ENCODE measurements around the gene CPNE1.
A peak's percentile ranks its signal among the peaks of the same experiment; 100 is the strongest.

CPNE1 gene

DNA sequence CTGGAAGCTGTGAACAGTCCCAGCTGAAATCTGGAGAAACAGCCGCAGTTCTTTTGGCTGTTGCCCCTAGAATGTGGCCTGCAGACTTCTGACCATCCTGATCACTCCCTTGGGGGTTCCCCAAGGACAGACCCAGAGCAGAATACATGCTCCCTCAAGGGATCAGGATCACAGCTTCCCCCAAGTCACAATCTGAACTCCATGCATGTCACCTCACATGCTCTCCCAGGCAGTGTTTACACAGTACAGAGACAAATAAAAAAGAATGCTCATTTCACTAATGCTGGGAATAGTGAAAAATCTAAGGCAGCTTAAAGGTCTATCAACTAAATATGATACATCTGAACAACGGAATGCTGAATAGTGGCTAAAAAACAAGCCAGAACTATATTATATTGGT, 28.6 kb downstream of the CPNE1 start:
- Histone ChIP-seq H3K4me3 (no peak overlapping the region), H3K27ac (0 out of 2 replicates have a peak overlapping the region, but pooled peaks have one; percentile 18), H3K36me3 (ENCODE audit: insufficient read depth, low read length) (peaks cover 16% of the 10 kb centered on the region; the same call in 1 of the 2 replicates), H3K9ac (ENCODE audit: insufficient read length) (no peak overlapping the region), H3K9me3 (ENCODE audit: low read depth, low read length) (no peaks in the 10 kb centered on the region)
- TF ChIP-seq POLR2AphosphoS5 (IDR thresholded peaks at IDR 0.05; ENCODE audit: borderline replicate concordance, low read depth, low read length) (no peak), FOXP2 (optimal IDR thresholded peaks at IDR 0.05; ENCODE audit: control extremely low read depth, extremely low read length, insufficient read depth) (no peak), EZH2 (IDR thresholded peaks at IDR 0.05) (no peak)
- DNase-seq (ENCODE audit: low read depth, low spot score): no peak

DNA sequence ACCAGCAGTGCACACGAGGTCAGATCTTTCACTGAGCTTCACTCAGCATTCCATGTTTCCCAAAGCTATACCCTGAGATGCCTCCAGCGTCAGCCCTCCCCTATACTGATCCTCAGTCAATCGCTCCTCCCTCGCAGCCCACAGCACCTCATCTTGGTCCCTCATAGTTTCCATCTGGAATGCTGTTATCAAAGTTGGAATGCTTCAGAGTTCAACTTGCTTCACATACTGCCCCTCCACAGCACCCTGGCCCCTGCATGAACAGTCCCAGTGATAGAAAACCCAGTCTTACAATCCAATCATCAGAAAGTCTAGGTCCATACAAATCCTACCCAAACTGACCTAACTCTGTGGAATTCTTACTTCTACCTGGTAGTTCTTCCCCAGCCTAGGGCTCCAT, 29.0 kb downstream of the CPNE1 start:
- Histone ChIP-seq H3K9me3 (ENCODE audit: low read depth, low read length) (no peaks in the 10 kb centered on the region), H3K9ac (ENCODE audit: insufficient read length) (no peak overlapping the region), H3K36me3 (ENCODE audit: insufficient read depth, low read length) (peaks cover 20% of the 10 kb centered on the region; the same call in 1 of the 2 replicates), H3K27ac (0 out of 2 replicates have a peak overlapping the region, but pooled peaks have one; percentile 18), H3K4me3 (no peak overlapping the region)
- no peak for TF ChIP-seq POLR2AphosphoS5 (IDR thresholded peaks at IDR 0.05; ENCODE audit: borderline replicate concordance, low read depth, low read length)
- TF ChIP-seq EZH2 (IDR thresholded peaks at IDR 0.05): no peak
- no peak for TF ChIP-seq FOXP2 (optimal IDR thresholded peaks at IDR 0.05; ENCODE audit: control extremely low read depth, extremely low read length, insufficient read depth)
- DNase-seq (ENCODE audit: low read depth, low spot score): no peak

DNA sequence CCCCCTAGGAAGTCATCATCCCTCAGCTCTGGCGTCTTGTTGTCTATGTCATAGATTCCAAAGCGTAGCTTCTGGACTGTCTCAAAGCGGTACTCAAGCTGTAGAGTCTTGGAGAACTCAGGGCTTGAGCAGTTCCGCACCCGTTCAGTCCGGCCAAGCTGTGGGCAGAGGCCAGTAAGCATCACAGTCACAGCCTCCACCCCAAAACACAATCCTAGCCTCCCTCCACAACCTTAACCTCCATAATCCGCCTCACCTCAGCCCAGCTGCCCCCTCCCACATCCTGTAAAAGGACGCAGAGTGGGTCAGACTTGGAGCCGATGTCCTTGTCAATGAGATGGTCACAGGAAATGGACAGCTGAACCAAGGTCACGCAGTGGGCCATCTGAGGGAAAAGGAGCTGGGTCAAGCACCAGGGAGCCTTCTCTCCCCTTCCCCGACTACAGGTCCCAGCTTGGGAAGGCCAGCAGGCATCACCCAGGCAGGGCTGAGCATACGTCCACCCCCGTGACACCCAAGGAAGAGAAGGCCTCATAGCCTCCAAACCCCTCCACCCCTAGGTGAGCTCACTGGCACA, 32.1 kb downstream of the CPNE1 start:
- no peak overlapping the region for H3K9ac ChIP-seq (ENCODE audit: insufficient read length)
- no peak overlapping the region for H3K4me3 ChIP-seq
- no peak for DNase-seq (ENCODE audit: low read depth, low spot score)
- H3K27ac ChIP-seq: no peak overlapping the region
- H3K36me3 ChIP-seq (ENCODE audit: insufficient read depth, low read length): peaks cover 40% of the 10 kb centered on the region
- H3K9me3 ChIP-seq (ENCODE audit: low read depth, low read length): no peaks in the 10 kb centered on the region
- TF ChIP-seq FOXP2 (optimal IDR thresholded peaks at IDR 0.05; ENCODE audit: control extremely low read depth, extremely low read length, insufficient read depth) (no peak), EZH2 (IDR thresholded peaks at IDR 0.05) (no peak), POLR2AphosphoS5 (IDR thresholded peaks at IDR 0.05; ENCODE audit: borderline replicate concordance, low read depth, low read length) (no peak)

DNA sequence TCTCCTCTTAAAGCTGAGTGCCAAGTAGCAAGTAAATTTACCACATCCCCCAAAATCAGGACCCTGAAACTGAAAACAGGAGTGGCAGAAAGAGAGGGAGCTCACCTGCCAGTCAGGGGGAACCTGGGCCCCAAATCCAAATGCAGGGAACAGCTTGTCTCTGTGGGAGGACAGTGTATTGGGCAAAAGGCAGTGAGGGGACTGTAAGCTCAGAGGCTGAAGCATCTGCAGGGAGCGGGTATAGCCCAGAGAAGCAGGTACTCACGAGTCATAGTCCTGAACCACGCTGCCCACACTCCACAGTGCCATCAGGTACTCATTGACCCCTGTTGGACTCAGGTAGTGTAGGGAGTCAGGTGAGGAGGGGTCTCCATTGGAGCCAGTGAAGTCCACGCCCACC, 34.1 kb downstream of the CPNE1 start:
- H3K36me3 ChIP-seq (ENCODE audit: insufficient read depth, low read length): peaks cover 60% of the 10 kb centered on the region
- TF ChIP-seq FOXP2 (optimal IDR thresholded peaks at IDR 0.05; ENCODE audit: control extremely low read depth, extremely low read length, insufficient read depth) (no peak), EZH2 (IDR thresholded peaks at IDR 0.05) (no peak), POLR2AphosphoS5 (IDR thresholded peaks at IDR 0.05; ENCODE audit: borderline replicate concordance, low read depth, low read length) (no peak)
- DNase-seq (ENCODE audit: low read depth, low spot score): no peak
- no peak overlapping the region for H3K4me3 ChIP-seq
- no peak overlapping the region for H3K27ac ChIP-seq
- H3K9ac ChIP-seq (ENCODE audit: insufficient read length): no peak overlapping the region
- H3K9me3 ChIP-seq (ENCODE audit: low read depth, low read length): no peaks in the 10 kb centered on the region

DNA sequence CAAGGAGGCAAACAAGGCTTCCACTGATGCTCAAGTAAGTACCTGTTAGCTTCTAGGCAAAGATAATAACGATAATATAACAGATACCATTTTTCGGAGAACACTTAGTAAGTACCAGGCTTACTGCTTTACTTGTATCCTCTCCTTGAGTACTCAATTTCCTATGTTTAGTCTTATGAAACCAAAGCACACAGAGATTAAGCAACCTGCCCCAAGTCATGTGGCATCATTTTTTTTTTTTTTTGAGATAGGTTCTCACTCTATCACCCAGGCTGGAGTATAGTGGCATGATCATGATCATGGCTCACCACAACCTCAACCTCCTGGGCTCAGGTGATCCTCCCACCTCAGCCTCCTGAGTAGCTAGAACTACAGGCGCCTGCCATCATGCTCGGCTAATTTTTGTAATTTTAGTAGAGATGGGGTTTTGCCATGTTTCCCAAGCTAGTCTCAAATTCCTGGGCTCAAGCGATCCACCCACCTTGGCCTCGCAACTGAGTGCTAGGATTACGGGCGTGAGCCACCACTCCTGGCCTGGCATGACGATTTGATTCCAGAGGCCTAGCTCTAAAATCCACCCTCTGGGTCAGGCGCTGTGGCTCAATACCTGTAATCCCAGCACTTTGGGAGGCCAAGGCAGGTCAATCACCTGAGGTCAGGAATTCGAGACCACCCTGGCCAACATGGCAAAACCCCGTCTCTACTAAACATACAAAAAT, 35.1 kb downstream of the CPNE1 start:
- Histone ChIP-seq H3K36me3 (ENCODE audit: insufficient read depth, low read length) (peaks cover 68% of the 10 kb centered on the region), H3K27ac (no peak overlapping the region), H3K9ac (ENCODE audit: insufficient read length) (no peak overlapping the region), H3K4me3 (no peak overlapping the region), H3K9me3 (ENCODE audit: low read depth, low read length) (no peaks in the 10 kb centered on the region)
- DNase-seq (ENCODE audit: low read depth, low spot score): no peak
- no peak for TF ChIP-seq FOXP2 (optimal IDR thresholded peaks at IDR 0.05; ENCODE audit: control extremely low read depth, extremely low read length, insufficient read depth)
- no peak for TF ChIP-seq EZH2 (IDR thresholded peaks at IDR 0.05)
- TF ChIP-seq POLR2AphosphoS5 (IDR thresholded peaks at IDR 0.05; ENCODE audit: borderline replicate concordance, low read depth, low read length): no peak

DNA sequence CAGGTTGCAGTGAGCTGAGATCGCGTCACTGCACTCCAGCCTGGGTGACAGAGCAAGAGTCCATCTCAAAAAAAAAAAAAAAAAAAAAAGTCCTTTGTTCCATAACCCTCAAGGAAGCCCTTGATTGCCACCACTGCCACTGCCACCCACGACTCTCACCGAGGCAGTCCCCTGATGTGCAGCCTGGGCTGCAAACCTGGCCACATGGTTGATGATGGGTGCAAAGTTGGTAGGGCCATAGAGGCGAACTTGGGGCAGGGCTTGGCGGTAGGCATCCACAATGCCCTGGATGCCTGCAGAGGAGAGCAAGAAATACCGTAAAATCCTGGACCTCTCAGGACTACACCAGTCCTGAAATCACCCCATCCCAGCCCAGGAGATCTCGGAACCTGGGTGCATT, 37.6 kb downstream of the CPNE1 start:
- no peak for DNase-seq (ENCODE audit: low read depth, low spot score)
- no peak overlapping the region for H3K9ac ChIP-seq (ENCODE audit: insufficient read length)
- TF ChIP-seq FOXP2 (optimal IDR thresholded peaks at IDR 0.05; ENCODE audit: control extremely low read depth, extremely low read length, insufficient read depth) (no peak), EZH2 (IDR thresholded peaks at IDR 0.05) (no peak), POLR2AphosphoS5 (IDR thresholded peaks at IDR 0.05; ENCODE audit: borderline replicate concordance, low read depth, low read length) (no peak)
- H3K36me3 ChIP-seq (ENCODE audit: insufficient read depth, low read length): peaks cover 62% of the 10 kb centered on the region
- no peak overlapping the region for H3K4me3 ChIP-seq
- no peak overlapping the region for H3K27ac ChIP-seq
- H3K9me3 ChIP-seq (ENCODE audit: low read depth, low read length): no peaks in the 10 kb centered on the region

DNA sequence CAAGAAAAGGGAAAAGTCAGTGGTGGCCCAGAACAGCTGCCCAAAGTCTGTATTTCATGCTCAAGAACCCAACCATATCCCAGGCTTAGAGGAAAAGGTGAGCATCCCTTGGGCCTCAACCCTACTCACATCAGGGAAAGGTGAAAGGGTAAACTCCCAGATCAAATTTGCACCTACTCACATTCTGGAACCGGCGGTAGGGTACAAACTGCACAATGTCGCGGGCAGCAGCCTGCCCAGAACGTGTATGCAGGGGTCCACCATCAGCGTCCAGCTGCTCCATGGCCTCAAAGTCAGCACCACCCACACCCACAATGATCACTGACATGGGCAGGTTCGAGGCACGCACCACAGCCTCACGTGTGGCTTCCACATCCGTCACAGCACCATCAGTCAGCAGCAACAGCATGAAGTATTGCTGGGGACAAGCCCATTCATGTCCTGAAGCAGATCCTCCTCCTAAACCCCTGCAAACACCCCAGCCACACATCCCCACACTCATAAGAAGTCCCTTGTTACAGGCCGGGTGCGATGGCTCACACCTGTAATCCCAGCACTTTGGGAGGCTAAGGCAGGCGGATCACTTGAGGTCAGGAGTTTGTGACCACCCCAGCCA, 38.2 kb downstream of the CPNE1 start:
- Histone ChIP-seq H3K27ac (no peak overlapping the region), H3K36me3 (ENCODE audit: insufficient read depth, low read length) (peaks cover 56% of the 10 kb centered on the region), H3K9ac (ENCODE audit: insufficient read length) (no peak overlapping the region), H3K4me3 (no peak overlapping the region), H3K9me3 (ENCODE audit: low read depth, low read length) (no peaks in the 10 kb centered on the region)
- DNase-seq (ENCODE audit: low read depth, low spot score): no peak
- TF ChIP-seq POLR2AphosphoS5 (IDR thresholded peaks at IDR 0.05; ENCODE audit: borderline replicate concordance, low read depth, low read length) (no peak), FOXP2 (optimal IDR thresholded peaks at IDR 0.05; ENCODE audit: control extremely low read depth, extremely low read length, insufficient read depth) (no peak), EZH2 (IDR thresholded peaks at IDR 0.05) (no peak)

DNA sequence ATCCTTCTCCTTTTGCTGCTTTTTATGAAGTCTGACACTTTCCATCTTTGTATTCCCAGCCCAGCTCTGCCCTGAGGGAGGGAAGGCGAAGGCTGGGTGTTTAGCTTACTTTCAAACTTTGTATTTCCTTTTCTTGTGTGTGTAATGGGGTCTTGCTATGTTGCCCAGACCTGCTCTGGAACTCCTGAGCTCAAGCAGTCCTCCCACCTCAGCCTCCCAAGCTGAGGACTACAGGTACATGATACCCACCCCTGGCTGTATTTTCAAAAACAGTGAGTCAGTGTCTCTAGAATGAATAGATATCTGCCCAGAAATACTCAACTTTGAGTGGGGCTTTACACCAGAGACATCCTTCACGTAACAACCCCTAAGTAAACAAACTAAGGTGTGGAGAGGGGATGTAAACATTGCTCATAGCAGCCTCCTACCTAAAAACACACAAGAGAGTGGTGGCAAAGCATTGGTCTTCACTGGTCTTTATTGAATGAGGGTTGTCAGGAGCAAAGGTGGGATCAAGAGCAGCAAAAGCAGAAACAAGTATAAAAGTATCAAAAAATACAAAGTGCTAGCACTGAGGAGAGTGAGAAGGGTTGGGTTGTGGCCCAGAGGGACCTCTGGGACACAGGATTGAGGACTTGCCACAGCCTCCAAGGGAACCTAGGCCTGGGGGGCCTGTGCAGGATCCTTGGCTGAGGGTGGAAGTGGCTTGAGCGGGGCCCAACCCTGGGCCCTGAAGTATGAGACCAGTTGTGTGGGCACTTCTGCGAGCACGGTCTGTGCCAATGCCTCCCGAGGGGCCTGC, 38.9 kb downstream of the CPNE1 start:
- no peak overlapping the region for H3K9ac ChIP-seq (ENCODE audit: insufficient read length)
- DNase-seq (ENCODE audit: low read depth, low spot score): no peak
- H3K4me3 ChIP-seq: no peak overlapping the region
- H3K9me3 ChIP-seq (ENCODE audit: low read depth, low read length): no peaks in the 10 kb centered on the region
- H3K27ac ChIP-seq: no peak overlapping the region
- H3K36me3 ChIP-seq (ENCODE audit: insufficient read depth, low read length): peaks cover 49% of the 10 kb centered on the region
- TF ChIP-seq FOXP2 (optimal IDR thresholded peaks at IDR 0.05; ENCODE audit: control extremely low read depth, extremely low read length, insufficient read depth) (no peak), POLR2AphosphoS5 (IDR thresholded peaks at IDR 0.05; ENCODE audit: borderline replicate concordance, low read depth, low read length) (no peak), EZH2 (IDR thresholded peaks at IDR 0.05) (no peak)

All from SK-N-MC (cell line).